Activated CD8-positive, alpha-beta memory T cell treated with anti-CD3 and anti-CD28 coated beads for 36 hours (primary cell): ENCODE data around the gene GPR146. TPM values are rescaled to one million over a fixed set of nuclear protein-coding genes. Genes with fewer than 3 reads are reported as not detected.
"Not testable (repeated sequence)": the region's sequence is repeated elsewhere in the genome, so short reads cannot be mapped to it uniquely, and the experiment has no call there.

Experiments used
- CTCF ChIA-PET: fragments of 350-600 bp; sonication (Branson Sonifier 250); formaldehyde crosslinking; loops from one replicate; lab custom pipeline; 2021; ENCODE audit warnings: antibody characterized with exemption; lab: Charles Lee
- POLR2A ChIA-PET: fragments of 350-600 bp; sonication (Branson Sonifier 250); formaldehyde crosslinking; loops from one replicate; lab custom pipeline; 2021; ENCODE audit warnings: antibody characterized with exemption; lab: Charles Lee
- total RNA-seq, 2 experiments: library from RNA; stranded (reverse); gene quantifications; one replicate each; pipeline ENCODE4 v1.2.3, GENCODE V29; 2021

Gene GPR146, protein sequence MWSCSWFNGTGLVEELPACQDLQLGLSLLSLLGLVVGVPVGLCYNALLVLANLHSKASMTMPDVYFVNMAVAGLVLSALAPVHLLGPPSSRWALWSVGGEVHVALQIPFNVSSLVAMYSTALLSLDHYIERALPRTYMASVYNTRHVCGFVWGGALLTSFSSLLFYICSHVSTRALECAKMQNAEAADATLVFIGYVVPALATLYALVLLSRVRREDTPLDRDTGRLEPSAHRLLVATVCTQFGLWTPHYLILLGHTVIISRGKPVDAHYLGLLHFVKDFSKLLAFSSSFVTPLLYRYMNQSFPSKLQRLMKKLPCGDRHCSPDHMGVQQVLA
- 1 to 10 TPM; 2.1 TPM for total RNA-seq

DNA sequence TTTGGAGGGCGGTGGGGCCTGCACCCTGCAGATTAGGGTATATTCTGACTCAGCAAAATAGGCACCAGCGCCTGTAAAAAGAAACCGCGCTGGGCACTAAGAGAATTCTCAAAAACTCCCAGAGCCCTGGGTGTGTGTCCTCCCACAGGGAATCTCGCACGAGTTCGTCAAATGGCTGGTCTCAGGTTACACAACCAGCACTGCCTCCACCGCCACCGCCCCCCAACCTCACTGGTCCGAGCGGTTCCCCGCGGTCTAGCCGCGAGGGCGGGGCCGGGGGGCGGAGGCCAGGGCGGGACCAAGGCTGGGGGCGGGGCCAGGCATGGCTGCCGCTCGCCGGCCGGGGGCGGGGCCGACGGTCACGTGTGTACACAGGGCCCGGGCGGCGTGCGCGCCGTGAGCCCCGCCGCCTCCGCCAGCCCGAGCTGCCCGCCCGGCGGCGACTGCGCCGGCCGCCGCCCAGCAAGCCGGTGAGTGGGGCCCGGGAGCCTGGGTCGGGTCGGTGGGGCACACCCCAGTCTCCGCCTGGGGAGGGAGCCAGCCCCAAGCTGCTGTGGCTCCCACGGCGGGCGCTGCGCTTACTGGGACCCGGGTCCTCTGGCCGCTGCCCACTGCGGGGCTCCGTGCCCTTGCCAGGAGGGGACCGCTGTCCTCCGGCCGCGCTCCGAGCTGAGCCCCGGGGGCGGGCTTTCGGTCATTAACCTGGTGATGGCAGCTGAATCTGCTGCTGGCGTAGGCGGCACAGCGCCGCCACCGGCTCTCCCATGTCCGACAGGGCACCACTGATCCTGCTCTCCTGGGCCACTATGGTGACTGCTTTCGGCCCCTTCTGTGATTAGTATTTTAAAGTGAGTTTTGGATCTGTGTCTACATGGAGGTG lies at the start of gene GPR146:
Gene GPR146 (plus strand): TSS at position 358 of the 880 bp plus-strand sequence. CDS start 12,970 bp downstream, outside the sequence.
- ChIA-PET POLR2A (interaction anchor here (0.7 kb wide), 1 partner anchor 51 kb away, joined by 3 read pairs; no protein-coding TSS in a partner anchor), CTCF (interaction anchor here (0.7 to 3.5 kb wide), 11 partner anchors 9 to 212 kb away, joined by 3 to 22 read pairs (median 3); partner anchors contain the start of genes COX19 and SUN1)

DNA sequence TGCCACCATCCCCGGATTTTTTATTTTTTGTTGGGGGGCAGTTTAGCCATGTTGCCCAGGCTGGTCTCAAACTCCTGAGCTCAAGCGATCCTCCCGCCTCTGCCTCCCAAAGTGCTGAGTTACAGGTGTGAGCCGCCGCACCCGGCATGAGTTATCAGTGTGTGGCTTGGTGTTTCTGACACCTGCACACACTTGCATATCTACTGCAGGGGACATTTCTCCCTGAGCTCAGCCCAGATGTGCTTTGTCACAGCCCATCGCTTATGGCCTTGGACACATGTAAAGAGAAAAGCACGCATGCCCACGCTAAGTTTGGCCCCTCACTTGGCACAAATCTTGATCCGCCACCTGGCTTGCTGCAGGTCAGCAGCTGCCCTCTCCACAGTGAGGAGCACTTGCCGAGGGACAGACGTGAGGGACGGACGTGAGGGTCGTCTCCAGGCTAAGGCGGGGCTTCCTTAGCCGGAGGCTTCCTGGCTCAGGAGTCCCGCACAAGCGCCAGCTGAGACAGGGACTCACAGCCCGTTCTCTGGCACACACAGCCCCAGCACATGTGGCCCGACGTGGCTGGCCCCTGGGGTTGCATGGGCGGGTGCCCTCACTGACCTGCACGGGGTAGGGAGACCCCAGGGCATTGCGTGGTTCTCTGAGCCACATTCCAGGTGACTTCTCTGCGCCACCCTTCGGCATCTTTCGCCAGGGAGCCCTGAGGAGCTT lies 49.6 kb upstream of the GPR146 start:
- ChIA-PET POLR2A (no interaction called here), CTCF (interaction anchor here (0.7 to 7.6 kb wide), 8 partner anchors 10 to 181 kb away, joined by 3 to 172 read pairs (median 15); partner anchors contain the start of gene GPR146)

DNA sequence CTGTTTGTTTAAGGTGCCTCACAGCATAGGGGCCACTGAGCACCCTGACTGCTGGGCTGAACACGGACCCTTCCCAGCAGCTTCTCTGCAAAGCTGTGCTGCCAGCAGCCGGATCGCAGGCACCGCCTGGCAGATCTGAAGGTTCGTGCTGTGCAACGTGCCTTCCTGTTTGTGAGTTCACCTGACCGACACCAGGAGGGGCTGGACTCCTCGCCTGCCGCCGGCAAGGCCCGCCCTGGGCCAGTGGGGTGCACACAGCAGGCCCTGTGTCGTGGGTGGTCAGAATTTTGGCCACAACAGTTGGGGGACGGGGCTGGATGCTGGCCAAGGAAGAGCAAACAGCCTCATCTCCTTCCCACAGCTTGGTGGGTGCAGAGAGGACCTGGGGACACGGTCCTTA lies 48.8 kb upstream of the GPR146 start:
- CTCF ChIA-PET = interaction anchor here (1.4 to 7.6 kb wide), 2 partner anchors 69 to 73 kb away, joined by 3 to 172 read pairs; no protein-coding TSS in a partner anchor
- POLR2A ChIA-PET = no interaction called here

DNA sequence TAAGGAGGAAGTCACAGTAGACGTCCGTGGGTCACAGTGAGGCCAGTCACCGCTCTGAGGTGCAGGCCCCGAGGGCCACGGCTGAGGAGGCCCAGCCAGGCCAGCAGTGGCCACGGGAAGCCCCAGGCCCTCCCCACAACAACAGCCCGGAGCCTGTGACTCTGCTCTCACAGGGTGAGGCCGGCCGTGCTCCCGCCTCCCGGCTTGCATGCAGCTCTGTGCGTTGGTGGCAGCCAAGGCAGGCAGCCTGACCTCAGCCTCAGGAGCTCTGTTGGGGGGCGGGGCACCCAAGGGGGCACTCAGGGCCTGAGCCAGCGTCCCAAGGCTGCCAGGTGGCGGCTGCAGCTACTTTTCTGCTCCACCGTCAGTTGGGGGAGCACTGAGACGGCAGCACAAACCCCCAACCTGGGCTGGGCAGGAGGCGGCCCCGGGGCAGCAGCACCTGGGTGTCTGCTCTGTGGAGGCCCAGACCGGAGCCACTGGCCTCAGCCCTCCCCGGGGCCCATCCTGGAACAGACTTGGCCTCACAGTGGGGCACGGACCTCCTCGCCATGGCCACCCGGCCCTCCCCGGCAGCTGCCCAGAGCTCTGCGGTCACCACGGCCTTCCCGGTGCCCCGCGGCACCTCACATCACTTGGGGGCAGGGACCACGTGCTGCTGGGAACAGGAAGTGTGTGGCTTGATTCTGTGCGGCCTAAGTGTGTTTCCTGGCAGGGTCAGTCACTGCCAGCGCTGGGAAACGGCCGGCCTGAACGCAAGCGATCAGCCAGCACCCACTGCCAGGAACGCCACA lies 48.1 kb upstream of the GPR146 start:
- ChIA-PET CTCF (interaction anchor here (7.6 kb wide), 1 partner anchor 69 kb away, joined by 172 read pairs; no protein-coding TSS in a partner anchor), POLR2A (no interaction called here)

DNA sequence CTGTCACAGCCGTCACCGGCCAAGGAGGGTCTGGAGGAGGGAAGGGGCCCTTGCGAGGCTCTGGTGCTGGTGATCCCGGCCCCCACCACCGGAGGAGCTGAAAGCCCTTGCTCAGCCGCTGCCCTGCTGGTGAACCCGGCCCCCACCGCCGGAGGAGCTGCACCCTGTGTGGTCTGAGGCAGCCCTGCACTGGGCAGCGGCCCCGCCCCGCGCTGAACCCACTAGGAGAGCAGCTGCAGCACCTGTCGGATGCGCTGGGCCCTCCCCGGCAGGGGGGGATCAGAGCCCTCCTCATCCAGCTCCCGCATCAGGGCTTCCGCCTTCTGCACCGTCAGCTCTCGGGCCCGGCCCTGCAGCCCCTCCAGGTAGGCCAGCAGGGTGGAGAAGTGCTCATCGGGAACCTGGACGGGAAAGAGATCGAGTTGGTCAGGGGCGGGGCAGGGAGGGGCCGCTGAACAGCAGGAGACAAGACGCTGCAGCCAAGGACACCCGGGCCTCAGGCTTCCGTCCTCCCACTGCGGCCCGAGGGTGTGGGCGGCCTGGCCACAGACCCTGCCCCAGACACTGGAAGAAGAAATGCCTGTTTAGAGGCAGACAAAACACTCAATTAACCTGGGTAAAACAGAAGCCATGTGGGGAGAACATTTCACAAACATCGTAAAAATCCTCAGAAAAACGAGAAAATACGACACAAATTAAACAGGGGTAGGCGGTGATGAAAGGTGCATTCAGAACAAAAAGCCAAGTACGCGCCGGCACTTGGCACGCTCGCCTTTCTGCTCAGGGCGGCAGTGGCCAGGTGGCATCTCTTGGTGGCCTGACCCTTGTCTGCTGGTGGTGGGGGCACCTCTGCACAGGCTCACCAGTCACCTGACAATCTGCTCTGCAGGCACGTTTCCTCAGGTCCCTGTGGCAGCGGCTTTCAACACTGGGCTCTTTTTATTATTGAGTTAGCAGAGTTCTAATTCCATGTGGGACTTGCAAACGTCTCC lies 46.6 kb upstream of the GPR146 start:
- ChIA-PET CTCF (interaction anchor here (1.8 to 7.6 kb wide), 2 partner anchors 67 to 68 kb away, joined by 12 to 172 read pairs; no protein-coding TSS in a partner anchor), POLR2A (no interaction called here)

DNA sequence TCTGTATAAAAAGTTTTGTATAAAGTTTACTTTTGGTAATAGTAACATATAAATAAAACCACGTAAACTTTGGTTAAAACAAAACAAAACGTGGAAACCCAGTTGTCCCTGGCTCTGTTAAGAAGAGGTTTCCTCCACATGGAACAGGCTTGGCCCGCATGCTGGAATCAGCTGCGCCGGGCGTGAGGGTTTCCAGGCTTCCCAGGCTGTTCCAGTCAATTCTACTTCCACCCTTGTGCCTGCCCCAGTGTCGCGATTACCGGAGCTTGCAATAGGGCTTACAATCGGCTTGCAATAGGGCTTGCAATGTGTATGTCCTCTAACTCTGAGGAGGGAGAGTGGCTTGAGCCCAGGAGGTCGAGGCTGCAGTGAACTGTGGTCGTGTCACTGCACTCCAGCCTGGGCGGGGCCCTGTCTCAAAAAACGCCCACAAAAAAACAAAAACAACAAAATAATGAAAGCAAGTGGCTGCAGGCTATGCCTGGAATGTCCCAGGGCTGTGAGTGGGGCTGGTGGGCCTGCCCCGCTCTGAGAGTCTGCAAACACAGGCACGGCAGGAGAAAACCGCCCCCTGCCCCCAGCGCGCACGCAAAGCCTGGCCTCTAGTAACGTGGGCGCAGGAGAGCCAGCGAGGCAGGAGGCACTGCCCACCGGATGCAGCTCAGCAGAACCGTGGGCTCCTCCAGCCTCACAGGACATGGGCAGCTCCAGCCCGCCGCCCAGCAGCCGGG lies 45.0 kb upstream of the GPR146 start:
- POLR2A ChIA-PET = no interaction called here
- CTCF ChIA-PET = interaction anchor here (1.8 kb wide), 1 partner anchor 67 kb away, joined by 12 read pairs; no protein-coding TSS in a partner anchor

DNA sequence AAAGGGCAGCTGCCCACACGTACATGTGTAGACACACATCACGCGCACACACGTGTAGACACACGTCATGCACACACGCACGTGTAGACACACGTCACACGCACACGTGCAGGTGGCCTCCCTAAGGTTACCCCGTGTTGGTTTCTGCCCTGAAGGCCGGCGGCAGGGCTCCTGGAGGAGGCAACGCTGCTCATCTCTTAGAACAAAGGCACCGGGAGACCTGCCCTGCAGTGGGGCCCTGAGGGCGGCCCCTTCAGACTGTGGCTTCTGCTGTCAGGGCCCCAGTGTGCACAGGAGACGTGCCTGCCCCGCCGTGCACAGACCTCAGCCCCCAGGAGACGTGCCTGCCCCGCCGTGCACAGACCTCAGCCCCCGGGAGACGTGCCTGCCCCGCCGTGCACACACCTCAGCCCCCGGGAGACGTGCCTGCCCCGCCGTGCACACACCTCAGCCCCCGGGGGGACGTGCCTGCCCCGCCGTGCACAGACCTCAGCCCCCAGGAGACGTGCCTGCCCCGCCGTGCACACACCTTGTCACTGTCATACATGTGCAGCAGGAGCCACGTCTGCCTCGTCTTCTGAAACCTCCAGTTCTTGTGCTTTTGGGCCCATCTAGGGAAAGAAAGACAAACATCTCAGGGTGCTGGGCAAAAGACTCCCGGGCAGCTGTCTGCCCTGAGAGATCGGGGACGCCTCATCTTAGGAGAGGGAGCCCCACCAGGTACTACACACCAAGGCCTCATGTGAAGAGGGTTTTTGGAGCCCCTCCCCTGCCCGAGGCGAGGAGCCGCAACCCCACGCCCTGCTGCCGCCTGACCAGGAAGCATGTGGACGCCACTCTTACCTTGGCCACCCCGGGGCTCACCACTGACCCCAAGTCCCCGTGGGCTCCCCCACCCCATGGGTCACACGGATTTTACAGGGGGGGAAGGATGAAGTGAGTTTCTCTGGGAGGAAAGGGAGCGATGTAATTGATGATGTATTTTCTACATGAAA lies 44.1 kb upstream of the GPR146 start:
- CTCF ChIA-PET = interaction anchor here (0.9 to 1.8 kb wide), 2 partner anchors 65 to 66 kb away, joined by 4 to 12 read pairs; no protein-coding TSS in a partner anchor
- POLR2A ChIA-PET = no interaction called here

DNA sequence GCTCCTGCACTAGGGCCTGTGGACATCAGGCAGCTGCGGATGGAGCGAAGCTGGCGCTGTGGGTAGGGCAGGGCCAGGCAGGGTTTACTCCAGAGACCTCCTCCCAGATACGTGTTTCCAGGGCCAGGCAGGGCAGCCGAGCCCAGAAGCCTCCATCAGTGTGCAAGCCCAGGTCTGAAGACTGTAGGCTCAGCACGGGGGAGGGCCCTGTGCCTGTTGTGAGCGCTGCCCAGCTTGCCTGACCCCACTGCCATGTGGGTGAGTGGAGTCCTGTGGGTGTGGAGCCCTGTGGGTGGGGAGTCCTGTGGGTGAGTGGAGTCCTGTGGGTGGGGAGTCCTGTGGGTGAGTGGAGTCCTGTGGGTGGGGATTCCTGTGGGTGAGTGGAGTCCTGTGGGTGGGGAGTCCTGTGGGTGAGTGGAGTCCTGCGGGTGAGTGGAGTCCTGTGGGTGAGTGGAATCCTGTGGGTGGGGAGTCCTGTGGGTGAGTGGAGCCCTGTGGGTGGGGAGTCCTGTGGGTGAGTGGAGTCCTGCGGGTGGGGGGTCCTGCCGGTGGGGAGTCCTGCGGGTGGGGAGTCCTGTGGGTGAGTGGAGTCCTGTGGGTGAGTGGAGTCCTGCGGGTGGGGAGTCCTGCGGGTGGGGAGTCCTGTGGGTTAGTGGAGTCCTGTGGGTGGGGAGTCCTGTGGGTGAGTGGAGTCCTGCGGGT lies 43.1 kb upstream of the GPR146 start:
- POLR2A ChIA-PET = not testable (repeated sequence)
- CTCF ChIA-PET = interaction anchor here (0.9 kb wide), 1 partner anchor 64 kb away, joined by 4 read pairs; no protein-coding TSS in a partner anchor

DNA sequence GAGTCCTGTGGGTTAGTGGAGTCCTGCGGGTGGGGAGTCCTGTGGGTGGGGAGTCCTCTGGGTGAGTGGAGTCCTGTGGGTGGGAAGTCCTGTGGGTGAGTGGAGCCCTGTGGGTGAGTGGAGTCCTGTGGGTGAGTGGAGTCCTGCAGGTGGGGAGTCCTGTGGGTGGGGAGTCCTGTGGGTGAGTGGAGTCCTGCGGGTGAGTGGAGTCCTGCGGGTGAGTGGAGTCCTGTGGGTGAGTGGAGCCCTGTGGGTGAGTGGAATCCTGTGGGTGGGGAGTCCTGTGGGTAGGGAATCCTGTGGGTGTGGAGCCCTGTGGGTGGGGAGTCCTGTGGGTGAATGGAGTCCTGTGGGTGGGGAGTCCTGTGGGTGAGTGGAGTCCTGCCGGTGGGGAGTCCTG lies 42.3 kb upstream of the GPR146 start:
- POLR2A ChIA-PET, CTCF ChIA-PET: not testable (repeated sequence)

DNA sequence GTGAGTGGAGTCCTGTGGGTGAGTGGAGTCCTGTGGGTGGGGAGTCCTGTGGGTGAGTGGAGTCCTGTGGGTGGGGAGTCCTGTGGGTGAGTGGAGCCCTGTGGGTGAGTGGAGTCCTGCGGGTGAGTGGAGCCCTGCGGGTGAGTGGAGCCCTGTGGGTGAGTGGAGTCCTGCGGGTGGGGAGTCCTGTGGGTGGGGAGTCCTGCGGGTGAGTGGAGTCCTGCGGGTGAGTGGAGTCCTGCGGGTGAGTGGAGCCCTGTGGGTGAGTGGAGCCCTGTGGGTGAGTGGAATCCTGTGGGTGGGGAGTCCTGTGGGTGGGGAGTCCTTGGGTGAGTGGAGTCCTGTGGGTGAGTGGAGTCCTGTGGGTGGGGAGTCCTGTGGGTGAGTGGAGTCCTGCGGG lies 41.9 kb upstream of the GPR146 start:
- CTCF ChIA-PET, POLR2A ChIA-PET: not testable (repeated sequence)

DNA sequence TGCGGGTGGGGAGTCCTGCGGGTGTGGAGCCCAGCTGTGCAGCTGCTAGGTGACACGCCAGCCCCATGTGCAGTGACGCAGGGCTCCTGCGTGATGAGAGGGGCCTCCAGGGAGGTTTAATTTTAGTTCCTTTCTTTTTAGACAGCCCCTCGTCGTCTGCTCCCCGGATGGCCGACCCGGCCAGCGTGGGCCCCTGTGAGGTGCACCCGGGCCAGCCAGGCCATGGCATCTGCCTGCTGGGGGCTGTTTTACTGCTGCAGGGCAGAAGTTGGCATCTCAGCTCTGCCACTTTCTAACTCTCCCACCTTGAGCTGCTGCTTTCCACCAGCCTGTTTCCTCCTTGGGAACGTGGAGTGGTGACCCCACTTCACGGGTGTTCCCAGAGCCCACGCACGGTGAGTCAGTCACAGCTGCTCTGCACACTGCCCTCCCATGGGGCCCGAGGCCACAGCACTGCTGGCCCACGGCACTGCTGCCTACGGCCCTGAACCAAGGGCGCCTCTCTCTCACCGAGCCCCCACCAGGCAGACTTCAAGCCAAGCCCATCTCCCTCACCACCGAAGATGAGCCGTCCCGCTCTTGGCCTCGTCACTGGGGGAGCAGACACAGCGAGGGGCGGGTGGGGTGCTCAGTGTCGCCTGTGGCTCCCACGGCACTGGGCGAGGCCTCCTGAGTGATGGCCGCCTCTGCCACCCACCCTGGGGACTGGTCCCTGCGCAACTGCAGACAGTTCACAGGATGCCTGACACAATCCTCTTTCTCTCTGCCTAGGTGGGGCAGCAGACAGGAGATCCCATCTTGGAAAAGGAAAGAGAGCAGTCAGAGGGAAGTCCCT lies 40.1 kb upstream of the GPR146 start:
- ChIA-PET POLR2A (no interaction called here), CTCF (interaction anchor here (1.0 to 2.7 kb wide), 2 partner anchors 11 to 61 kb away, joined by 3 to 15 read pairs; no protein-coding TSS in a partner anchor)

DNA sequence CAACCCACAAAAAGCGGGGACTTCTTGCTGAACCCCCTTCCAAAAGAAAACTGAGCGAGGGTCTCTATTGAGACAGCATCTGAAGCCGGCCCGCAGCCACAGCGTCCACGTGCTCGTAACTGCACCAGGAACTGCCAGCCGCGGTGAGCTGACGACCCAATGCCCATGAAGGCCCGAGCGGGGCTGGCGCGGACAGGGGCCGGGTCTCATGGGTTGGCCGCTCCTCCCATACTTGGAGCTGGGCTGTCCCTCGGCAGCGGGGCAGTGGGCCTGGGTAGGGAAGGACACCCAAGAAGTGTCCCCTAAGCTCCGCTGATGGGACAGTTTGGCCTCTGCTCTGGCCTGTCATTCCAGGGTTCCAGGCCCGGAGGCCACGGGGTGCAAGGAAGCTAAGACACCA lies 39.0 kb upstream of the GPR146 start:
- ChIA-PET CTCF (interaction anchor here (1.4 to 2.7 kb wide), 2 partner anchors 12 to 61 kb away, joined by 4 to 15 read pairs; no protein-coding TSS in a partner anchor), POLR2A (no interaction called here)

DNA sequence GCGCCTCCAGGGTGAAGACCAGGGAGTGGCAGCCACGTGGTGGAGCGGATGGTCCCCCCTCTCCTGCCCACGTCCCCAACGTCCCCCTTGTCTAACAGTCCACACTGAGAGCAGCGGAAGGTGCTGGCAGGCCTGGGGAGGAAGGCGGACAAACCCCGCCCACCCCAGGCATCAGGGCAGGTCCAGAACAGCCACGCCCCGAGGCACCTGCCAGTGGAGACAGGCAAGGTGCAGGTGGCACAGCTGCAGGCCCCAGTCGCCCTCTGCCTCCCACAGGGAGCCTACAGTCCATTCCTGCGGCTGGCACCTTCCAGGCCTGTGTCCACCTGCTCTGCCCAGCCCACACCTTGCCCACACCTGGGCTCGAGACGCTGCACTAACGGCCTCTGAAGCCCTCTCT lies 36.4 kb upstream of the GPR146 start:
- ChIA-PET POLR2A (no interaction called here), CTCF (interaction anchor here (1.7 kb wide), 1 partner anchor 14 kb away, joined by 4 read pairs; no protein-coding TSS in a partner anchor)
